NCI-H1417 treated with DMSO at 0.1 percent for 48 hours (cell line): Measurements from ENCODE around the gene CAPN10.
"Not testable (repeated sequence)": the region's sequence is repeated elsewhere in the genome, so short reads cannot be mapped to it uniquely, and the experiment has no call there.

Experiments
- DNase-seq: peaks from one replicate; lab custom pipeline; 2025; lab: John Stamatoyannopoulos, UW

The CAPN10 gene

DNA sequence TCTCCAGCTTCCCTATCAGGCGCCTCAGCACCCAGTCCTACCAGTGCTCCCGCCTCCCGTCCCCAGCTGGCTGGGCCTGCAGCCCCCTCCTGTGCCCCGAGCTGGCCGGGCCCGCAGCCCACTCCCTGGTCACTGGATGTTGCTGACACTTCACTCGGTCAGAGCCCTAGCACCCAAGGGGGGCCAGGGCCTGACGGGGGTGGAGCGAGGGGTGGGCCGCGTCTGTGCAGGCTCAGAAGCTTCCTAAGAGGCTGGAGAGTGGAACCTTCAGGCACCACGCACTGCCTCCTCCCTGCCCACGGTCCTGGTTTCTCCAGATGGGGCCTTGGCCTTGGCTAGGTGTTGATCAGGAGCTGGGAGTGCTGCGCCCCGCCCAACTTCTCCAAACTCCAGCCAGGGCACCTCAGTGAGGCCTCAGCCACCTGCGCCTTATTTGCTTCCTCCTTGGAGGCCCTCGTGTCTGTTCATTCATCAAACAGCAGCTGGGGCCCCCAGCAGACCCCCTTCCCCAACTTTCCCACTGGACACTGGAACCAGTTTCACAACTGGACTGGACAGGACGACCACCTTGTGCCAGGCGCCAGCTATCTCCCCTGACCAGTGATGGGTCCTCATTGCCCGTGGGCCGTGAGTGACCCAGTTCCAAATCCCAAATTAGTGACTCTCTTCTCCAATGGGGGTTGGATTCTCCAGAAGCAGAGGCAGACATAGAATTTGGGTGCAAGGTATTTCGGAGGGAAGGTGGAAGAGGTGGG is 16.7 kb downstream of the CAPN10 start:
- DNase-seq: no peak

DNA sequence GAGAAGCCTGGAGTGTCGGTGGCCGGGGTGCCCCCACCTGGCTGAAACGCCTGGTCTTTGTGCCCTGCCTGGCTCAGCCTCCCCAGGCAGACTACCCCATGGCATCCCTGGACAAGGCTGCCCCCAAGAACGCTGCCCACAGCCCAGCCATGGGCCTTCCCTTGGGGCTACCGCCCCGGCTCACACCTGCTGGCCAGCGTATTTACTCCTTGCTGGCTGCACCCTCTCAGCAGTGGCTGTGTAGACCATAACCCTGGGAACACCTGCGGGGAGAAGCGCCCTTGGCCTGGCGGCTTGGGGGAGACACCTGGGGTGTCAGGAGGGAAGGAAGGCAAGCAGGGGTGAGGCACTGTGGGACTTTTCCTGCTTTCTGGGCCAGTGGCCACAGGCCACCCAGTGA is 17.3 kb downstream of the CAPN10 start:
- DNase-seq: no peak

DNA sequence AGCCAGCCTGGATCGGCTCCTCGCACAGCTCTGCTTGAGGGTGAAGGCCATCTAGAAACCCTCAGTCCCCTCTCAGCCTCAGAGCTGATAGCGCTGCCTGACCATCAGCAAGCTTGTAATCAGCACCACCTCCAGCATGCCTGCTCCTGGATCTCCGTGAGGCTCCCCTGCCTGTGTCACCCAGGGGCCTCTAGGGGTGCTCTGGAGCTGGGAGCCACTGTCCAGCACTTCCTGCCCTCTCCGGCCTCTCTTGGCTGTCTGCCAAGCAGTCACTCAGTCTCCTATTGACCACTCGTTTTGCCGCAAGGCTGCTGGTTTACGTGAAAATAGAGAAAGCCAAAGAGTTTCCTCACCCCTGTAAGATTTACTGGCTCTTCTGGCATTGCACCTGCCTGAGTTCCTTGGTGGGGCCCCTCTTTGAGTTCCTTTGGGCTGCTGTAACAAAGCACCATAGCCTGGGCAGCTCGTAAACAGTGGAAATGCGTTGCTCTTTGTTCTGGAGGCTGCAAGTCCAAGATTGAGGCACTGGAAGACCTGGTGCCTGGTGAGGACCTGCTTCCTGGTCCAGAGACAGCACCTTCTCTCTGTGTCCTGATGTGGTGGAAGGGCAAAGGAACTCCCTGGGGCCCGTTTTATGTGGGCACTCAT is 17.9 kb downstream of the CAPN10 start:
- DNase-seq: no peak

DNA sequence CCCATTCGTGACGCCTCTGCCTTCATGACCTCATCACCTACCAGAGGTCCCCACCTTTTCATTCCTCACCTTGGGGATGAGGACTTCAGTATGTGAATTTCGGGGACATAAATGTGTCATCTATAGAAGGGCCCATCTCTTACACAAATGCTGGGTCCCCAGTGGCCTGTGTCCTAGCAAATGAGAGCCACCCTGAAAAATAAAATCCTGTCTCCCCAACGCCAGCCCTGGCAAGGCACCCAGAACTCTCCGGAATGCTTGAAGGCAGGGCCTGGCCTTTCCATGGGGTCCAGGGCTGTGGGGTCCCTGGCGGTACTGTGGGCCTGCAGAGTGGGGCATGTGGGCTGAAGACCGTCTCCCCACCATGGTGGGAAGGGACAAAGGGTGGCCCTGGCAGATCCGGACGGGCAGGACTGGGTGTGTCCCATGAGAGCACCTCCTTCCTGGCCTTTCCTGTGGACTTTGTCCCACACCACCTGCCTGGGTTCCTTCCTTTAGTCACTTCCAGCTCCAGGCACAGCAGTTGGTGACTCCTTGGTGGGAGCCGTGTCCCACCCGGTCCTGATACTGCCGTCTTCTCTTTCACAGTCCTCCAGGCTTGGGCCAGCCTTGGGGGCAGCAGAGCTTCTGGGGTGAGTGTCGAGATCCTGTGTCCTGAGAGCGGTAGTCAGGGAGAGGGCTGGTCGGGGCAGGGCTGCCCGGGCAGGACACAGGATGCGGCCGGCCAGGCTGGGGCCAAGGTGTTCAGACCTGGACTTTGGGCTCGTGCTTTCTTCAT is 18.6 kb downstream of the CAPN10 start:
- no peak for DNase-seq

DNA sequence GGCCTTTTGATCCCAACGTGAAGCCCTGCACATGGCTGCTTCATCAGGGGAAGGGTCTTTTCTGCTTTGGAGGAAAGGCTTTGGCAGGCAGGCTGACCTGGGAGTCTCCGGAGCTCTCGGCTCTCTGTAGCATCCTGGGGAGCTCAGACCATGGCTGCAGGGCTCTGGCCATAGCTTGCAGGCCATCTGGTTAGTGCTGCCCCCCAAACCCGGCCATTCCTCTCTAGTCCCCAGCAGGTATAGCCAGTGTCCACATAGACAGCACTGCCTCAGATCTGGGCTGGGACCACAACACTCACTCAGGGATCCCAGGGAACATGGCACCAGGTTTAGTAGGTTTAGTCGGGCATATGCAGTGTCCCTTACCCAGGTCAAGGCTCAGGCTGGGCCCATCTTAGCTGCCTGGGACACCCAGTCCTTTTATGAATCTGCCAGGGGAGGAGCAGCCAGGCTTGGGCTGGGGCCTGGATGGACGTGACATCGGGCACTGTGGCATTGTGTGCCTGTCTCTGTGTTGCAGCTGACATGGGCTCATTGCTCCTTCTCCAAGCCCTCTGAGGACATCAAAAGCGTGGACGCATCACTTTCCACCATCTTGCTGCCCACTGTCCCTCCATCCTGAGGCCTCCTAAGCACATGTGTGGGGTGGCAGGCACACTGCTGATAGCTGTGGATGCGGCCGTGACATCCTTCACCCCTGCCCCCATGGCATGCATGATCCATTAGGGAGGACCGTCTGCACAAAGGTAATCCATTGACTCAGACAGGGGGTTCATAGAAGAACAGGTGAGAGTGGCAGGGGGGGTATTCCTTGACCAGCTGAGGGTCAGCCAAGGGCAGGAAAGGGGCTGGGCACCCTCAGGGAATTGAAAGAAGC is 19.6 kb downstream of the CAPN10 start:
- no peak for DNase-seq

DNA sequence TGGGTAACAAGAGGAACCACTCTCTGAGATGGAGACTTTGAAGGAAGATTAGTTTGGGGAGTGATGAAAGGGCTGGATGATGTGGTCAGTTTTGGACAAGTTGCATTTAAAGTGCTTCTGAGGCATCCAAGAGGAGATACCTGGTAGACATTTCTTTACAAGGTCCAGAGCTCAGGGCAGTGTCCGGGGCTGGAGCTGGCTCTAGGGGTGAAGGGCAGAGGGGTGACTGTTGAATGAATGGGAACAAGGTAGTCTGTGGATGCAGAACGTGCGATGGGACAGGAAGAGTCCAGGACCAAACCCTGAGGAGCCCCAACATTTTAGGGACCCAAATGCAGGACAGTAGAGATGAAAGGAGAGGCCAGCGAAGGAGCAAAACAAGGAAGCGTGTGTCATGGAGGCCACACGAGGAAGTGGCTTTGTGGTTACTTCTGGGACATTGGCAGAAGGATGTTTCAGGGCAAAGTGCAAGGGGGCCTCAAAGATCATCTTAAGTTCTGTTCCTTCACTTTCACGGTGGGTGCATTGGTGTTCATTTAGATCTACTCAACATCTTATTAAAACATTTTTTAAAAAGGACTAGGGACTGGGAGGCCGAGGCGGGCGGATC is 25.2 kb downstream of the CAPN10 start:
- no peak for DNase-seq

DNA sequence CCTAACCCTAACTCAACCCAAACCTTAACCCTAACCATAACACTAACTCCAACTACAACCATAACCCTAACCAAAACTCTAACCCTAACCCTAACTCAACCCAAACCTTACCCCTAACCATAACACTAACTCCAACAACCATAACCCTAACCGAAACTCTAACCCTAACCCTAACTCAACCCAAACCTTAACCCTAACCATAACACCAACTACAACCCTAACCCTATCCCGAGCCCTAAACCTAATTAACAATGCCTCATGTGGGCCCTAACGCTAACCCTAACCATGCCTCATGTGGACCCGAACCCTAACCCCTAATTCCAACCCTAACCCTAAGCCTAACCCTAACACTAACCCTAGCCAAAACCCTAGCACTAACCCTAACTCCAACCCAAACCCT is 27.2 kb downstream of the CAPN10 start:
- no peak for DNase-seq

DNA sequence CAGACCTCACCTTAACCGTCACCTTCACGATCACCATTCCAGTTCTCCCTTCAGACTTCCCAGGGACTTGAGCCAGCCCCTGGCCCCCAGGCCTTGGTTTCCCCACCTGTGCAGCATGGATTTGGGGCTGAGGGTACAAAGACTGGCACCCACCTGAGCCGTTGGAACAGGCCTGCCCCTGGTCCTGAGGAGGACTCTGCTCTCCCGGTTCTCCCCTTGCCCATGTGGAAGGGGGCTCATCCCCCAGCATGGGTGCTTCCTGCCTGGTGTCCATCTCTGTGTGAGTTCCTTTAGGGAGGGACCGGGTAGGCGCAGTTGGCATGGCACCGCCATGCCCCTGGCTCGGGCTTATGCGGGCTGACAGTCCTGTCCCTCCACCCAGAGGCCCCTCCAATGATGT is 27.9 kb downstream of the CAPN10 start:
- DNase-seq: no peak

DNA sequence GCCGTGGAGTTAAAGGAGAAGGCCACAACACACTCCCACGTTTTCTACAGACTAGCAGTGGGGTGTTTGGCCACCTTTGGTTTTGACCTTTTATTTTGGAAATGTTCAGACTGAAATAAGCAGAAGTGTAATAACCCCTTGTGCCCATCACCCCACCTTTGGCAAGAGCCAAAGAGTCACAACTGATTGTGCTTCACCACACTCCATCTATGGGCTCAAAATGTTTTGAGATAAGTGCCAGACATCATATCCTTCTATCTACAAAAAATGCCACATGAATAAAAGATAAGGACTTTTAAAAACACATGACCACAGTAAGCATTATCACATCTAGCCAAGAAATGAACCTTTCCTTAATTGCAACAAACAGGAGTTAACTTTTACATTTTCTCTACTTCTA is 28.9 kb downstream of the CAPN10 start:
- DNase-seq: no peak

DNA sequence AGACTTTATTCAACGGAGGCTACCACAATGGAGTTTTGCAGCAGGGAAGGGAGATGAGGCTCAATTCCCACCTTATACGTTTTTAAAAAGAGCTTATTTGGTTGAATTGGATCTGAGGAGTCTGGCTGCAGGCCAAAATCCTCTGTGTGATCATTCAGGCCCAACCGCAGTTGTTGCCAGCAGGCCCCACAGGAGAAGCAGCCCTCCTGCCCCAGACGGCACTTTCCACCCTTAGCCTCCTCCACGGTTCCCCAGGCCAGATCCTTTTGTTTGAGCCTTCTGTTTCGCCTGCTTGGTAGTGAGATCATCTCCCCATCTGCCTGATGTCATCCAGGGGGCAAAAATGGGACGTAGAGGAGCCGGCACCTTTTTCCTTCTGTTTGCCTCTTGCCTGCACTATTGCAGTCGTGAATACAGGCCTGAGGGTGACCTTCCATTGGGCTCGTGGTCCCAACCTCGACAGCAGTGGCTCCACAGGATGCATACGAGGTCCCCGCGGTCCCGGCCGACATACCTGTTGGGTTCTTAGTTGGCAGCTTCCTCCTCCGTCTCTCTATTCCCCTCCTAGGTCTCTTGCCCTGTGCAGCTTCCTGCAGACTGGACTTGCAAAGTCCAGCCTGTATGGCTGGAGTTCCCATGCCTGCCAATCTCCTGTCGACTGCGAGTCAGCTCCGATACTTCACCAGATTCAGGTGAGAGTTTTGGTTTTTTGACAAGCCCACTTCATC is 29.4 kb downstream of the CAPN10 start:
- no peak for DNase-seq

DNA sequence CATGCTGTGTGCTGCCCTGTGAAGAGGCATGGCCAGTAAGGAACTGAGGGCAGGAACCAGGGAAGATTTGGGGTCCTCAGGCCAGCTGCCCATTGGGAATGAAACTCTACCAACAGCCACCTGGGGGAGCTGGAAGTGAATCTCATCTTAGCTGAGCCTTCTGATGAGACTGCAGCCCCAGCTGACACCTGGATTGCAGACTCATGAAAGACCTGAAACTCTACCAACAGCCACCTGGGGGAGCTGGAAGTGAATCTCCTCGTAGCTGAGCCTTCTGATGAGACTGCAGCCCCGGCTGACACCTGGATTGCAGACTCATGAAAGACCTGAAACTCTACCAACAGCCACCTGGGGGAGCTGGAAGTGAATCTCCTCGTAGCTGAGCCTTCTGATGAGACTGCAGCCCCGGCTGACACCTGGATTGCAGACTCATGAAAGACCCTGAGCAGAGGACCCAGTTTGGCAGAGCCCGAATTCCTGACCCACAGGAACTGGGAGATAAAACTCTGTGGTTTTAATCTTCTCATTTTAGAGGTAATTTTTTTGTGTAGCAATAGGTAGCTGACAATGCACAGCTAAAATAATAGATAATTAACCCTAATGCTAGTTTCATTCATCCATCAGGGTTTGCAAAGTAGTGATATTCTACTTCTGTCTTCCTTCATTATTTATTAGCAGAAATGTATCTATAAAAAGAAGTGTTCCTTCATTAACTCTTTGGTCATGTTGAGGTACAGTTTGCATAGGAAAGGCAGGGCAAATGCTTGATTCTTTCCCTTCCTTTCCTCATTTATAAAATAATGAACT is 30.5 kb downstream of the CAPN10 start:
- not testable (repeated sequence) for DNase-seq

DNA sequence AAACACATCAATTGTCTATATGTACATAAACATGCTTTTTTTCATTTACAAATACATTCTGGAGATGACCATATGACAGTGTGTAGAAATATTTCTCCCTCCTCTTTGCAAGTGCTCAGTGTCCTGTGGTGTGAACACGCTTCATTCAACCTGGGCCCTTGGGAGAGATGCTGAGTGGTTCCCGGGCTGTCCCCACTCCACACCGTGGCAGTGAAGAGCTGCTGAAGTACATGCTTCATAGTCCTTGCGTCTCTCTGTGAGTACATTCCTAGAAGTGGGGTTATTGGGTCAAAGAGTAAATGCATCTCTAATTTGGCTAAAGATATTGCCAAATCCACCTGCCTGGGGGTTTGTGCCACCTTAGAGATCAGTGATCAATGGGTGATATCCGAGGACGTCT is 32.2 kb downstream of the CAPN10 start:
- no peak for DNase-seq

DNA sequence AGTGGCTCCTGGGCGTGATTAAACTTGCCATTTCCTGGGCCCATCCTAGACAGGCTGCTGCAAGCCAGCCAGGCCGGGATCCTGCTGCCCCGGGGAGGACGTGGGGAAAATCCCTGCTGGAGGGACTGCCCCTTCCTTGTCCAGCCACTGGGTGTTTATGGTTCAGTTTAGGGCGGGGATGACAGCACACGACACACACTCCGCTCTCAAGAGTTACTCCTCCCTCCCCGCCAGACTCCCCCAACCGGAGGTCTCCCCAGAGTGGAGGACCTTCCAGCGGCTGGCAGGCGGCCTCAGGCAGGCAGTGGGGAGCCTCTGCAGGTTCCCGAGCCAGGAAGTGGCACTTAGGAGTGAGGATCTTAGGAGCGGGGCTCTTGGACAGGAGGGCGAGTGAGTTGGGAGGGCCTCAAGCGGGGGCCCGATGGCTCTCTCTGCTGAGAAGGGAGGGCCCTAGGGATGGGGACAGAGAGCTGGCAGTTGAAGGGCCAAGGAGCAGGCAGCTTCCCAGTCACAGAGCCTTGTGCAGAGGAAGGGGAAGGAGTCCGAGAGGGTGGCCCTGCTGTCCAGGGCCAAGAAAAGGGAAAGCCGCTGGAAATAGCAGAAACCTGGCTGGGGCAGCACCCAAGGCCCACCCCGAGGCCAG is 33.1 kb downstream of the CAPN10 start:
- DNase-seq: no peak

DNA sequence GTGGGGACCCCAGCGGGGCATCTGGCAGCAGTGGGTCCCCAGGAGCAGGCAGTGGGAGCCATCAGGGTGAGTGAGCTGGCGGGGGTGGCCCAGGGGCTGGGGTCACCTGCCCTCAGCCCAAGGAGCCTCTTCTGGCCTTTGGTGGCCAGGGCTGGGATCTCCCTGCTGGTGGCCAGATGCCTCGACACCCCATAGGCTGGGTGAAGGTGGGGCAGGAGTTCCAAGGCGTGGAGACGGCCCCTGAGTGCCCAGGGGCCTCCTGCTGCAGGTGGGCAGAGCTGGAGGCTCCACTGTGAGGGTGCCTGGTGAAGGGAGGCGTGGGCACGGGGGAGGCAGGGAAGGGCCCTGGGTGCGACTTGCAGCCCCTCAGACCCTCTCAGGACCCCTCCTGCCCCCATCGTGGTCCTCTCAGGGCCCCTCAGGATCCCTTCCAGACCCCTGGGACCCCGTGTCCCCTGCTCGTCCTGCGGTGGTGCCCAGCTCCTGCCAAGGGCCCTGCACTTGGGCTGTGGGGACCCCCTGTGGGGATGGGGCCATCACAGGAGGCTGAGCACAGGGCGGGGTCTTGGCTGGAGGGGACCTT is 33.7 kb downstream of the CAPN10 start:
- no peak for DNase-seq

DNA sequence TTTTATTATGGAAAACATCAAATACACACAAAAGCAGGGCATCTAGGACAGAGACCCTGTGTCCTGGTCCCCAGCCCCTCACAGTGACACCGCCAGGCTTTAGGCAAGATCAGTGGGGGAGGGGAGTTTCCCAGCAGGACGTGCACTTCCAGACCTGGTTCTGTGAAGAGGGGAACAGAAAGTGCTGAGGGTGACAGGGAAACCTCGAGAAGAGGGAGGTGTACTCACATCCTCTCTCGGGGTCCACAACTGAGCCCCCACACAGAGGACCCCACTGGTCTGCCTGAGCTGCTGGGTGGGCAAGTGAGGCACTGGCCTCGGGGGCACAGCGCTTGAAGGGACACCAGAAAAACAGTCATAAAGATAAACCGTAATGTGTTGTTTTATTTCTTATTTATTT is 34.3 kb downstream of the CAPN10 start:
- DNase-seq: no peak

DNA sequence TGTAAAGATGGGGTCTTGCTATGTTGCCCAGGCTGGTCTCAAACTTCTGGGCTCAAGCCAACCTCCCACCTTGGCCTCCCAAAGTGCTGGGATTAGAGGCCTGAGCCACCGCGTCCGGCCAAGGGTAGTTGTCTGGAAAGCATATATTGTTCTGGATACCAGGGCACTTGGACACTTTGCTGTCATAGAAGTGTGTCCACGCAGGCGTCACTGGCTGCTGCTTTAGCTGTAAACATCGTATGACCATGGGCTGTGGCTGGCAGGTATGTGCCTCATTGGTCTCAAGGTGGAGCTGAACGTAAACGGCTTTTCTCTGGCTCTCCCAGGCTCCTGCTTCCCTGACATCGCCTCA is 35.5 kb downstream of the CAPN10 start:
- no peak for DNase-seq

DNA sequence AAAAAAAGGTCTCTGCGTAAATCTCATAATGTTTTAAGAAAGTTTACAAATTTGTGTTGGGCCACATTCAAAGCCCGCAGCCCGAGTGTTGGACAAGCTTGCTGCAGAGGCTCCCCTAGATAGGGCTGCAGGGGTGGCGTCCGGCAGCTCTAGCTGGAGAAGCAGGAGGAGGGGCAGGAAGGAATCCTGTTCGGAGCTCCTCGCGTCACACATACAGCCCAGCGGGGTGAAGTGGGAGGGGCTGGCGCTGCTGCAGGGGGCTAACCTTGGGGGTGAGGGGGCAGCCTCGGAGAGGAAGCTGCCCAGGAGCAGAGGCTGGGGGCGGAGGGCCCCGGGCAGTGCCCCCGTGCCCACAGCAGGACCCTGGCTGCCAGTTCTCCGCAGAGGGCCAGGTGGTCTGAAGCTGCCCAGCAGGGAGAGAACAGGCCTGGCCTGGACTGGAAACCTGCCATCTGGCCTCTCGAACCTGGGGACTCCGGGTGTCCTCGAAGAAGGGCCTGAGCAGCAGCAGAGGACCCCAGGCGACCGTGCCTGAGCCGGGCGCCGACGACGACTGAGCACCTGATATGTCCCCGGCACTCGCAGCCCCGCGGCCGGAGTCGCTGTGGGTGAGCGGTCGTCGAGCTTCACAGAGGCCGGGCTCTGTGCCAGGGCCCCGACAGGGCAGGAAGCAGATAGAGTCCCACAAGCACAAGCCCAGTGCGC is 36.1 kb downstream of the CAPN10 start:
- DNase-seq: no peak

DNA sequence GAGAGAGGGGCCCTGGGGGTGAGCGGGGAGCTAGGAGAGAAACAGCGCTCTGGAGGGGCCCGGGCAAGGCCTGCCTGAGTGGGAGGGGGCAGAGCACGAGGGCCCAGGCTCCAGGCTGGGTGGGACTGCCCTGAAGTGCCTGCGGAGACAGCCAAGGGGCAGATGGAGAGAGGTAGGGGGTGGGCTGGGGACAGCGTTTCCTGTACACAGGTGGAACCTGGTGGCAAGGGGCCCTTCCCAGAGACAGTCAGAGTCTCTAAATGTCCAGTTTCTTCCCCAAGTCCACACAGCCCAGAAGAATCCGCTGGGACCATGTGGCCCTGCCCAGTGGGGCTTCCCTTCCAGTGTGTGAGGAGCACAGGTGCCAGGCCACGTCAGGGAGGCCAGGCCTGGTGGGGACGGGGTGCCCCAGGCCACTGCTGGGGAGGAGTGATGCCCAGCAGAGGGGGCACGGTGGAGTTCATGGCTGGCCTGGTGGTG is 37.0 kb downstream of the CAPN10 start:
- no peak for DNase-seq
